ENCODE results near the gene CDKN2AIP.
"Not testable (repeated sequence)": the region's sequence is repeated elsewhere in the genome, so short reads cannot be mapped to it uniquely, and the experiment has no call there.

The CDKN2AIP gene

GRCh38 chr4:183449193-183449882, 4.9 kb downstream of the CDKN2AIP start:
- DNase-seq, result no peak

- DNase-seq, result no peak
Observed at GRCh38 chr4:183450108-183450507, 5.7 kb downstream of the CDKN2AIP start.

GRCh38 chr4:183455431-183456195, 11.2 kb downstream of the CDKN2AIP start:
- no peak for DNase-seq

- DNase-seq, result no peak
Observed at GRCh38 chr4:183458005-183458404, 13.6 kb downstream of the CDKN2AIP start.

GRCh38 chr4:183463903-183464619, 19.6 kb downstream of the CDKN2AIP start:
- not testable (repeated sequence) for DNase-seq

GRCh38 chr4:183465879-183466278, 21.4 kb downstream of the CDKN2AIP start:
- DNase-seq, result not testable (repeated sequence)

- no peak for DNase-seq
Observed at GRCh38 chr4:183467246-183467645, 22.8 kb downstream of the CDKN2AIP start.

- DNase-seq, result no peak
Observed at GRCh38 chr4:183468210-183469095, 24.0 kb downstream of the CDKN2AIP start.

- DNase-seq, result no peak
Observed at GRCh38 chr4:183469285-183469684, 24.8 kb downstream of the CDKN2AIP start.

- DNase-seq, result no peak
Observed at GRCh38 chr4:183469936-183470335, 25.5 kb downstream of the CDKN2AIP start.

- no peak for DNase-seq
Observed at GRCh38 chr4:183470821-183471220, 26.4 kb downstream of the CDKN2AIP start.

GRCh38 chr4:183471946-183472708, 27.7 kb downstream of the CDKN2AIP start:
- peak; percentile 6 for DNase-seq

GRCh38 chr4:183478123-183478522, 33.7 kb downstream of the CDKN2AIP start:
- DNase-seq, result no peak

GRCh38 chr4:183478926-183479325, 34.5 kb downstream of the CDKN2AIP start:
- DNase-seq, result no peak

GRCh38 chr4:183482515-183483095, 38.2 kb downstream of the CDKN2AIP start:
- not testable (repeated sequence) for DNase-seq

- no peak for DNase-seq
Observed at GRCh38 chr4:183483997-183484396, 39.6 kb downstream of the CDKN2AIP start.

GRCh38 chr4:183485411-183486160, 41.1 kb downstream of the CDKN2AIP start:
- no peak for DNase-seq

- DNase-seq, result no peak
Observed at GRCh38 chr4:183492791-183493222, 48.4 kb downstream of the CDKN2AIP start.

- no peak for DNase-seq
Observed at GRCh38 chr4:183493246-183493645, 48.8 kb downstream of the CDKN2AIP start.

GRCh38 chr4:183495184-183495583, 50.7 kb downstream of the CDKN2AIP start:
- no peak for DNase-seq

Data from DMS79 treated with DMSO at 0.1 percent for 48 hours (cell line).